DMS153 treated with DMSO at 0.1 percent for 48 hours (cell line): ENCODE measurements around the gene CD37.

Experiments
- DNase-seq: peaks from one replicate; lab custom pipeline; 2025; ENCODE audit not compliant: unreplicated experiment; lab: John Stamatoyannopoulos, UW

Gene CD37

GRCh38 chr19:49344505-49345423 lies 9.6 kb downstream of the CD37 start:
- no peak for DNase-seq

- DNase-seq, result no peak
Observed at GRCh38 chr19:49347191-49347590, 12.0 kb downstream of the CD37 start.

- DNase-seq, result no peak
Observed at GRCh38 chr19:49347835-49348234, 12.6 kb downstream of the CD37 start.

GRCh38 chr19:49348305-49349189 lies 13.3 kb downstream of the CD37 start:
- DNase-seq, result no peak

- DNase-seq, result no peak
Observed at GRCh38 chr19:49349567-49349966, 14.4 kb downstream of the CD37 start.

GRCh38 chr19:49355909-49356353 lies 20.7 kb downstream of the CD37 start:
- DNase-seq, result no peak

- DNase-seq, result no peak
Observed at GRCh38 chr19:49356382-49356781, 21.2 kb downstream of the CD37 start.

GRCh38 chr19:49357186-49357585 lies 22.0 kb downstream of the CD37 start:
- no peak for DNase-seq

GRCh38 chr19:49359851-49360820 lies 24.9 kb downstream of the CD37 start:
- no peak for DNase-seq

GRCh38 chr19:49361438-49362047 lies 26.3 kb downstream of the CD37 start:
- no peak for DNase-seq

- DNase-seq, result no peak
Observed at GRCh38 chr19:49362048-49362928, 27.1 kb downstream of the CD37 start, which contains the start of gene TEAD2. Gene TEAD2 (minus strand): TSS chr19:49362416. CDS start chr19:49360075, 2,341 bp downstream.

- DNase-seq, result no peak
Observed at GRCh38 chr19:49362929-49363267, 27.7 kb downstream of the CD37 start.

GRCh38 chr19:49363268-49364082 lies 28.3 kb downstream of the CD37 start, which contains the start of gene DKKL1:
Gene DKKL1 (plus strand): TSS chr19:49363877. CDS start chr19:49363999, 122 bp downstream.
- DNase-seq, result no peak

- DNase-seq, result no peak
Observed at GRCh38 chr19:49364083-49364737, 29.0 kb downstream of the CD37 start.

GRCh38 chr19:49366110-49366509 lies 30.9 kb downstream of the CD37 start:
- DNase-seq, result no peak

GRCh38 chr19:49368711-49369358 lies 33.6 kb downstream of the CD37 start:
- no peak for DNase-seq

- DNase-seq, result no peak
Observed at GRCh38 chr19:49371184-49371583, 36.0 kb downstream of the CD37 start.
